Thyroid gland (tissue), 4 donors: ENCODE data around the gene GDPD4.

Experiments
- CTCF ChIP-seq, 6 experiments: fragments of 200-600 bp in 3 of 6; fragments of 450-650 bp in 3 of 6; sonication (generic) in 3 of 6; IDR thresholded peaks; one replicate each; pipeline ENCODE4 v1.5.1; 2016 to 2019; ENCODE audit warnings: antibody characterized with exemption in 6 of 6, mild to moderate bottlenecking in 2 of 6, inconsistent platforms in 1 of 6, moderate library complexity in 1 of 6
- POLR2A ChIP-seq, 2 donors: fragments of 450-650 bp; IDR thresholded peaks; one replicate each; pipeline ENCODE4 v1.6.1; 2017; ENCODE audit warnings: antibody characterized with exemption in 2 of 2, mild to moderate bottlenecking in 2 of 2, moderate library complexity in 1 of 2

GRCh38 chr11:77302752-77303151, 1.3 kb upstream of the GDPD4 start:
- TF ChIP-seq CTCF (IDR thresholded peaks at IDR 0.05), result no peak
- TF ChIP-seq POLR2A (IDR thresholded peaks at IDR 0.05), result no peak
